Stimulated activated CD4-positive, alpha-beta T cell treated with anti-CD3 and anti-CD28 coated beads, Interleukin-15, amount 100 ng/mL, for 24 hours (primary cell): ENCODE measurements around the gene PVALB.
A peak's percentile ranks its signal among the peaks of the same experiment; 100 is the strongest.

Experiments used
- DNase-seq: peaks from one replicate; pipeline ENCODE4 v3.0.0-alpha.2; 2020

PVALB gene, protein sequence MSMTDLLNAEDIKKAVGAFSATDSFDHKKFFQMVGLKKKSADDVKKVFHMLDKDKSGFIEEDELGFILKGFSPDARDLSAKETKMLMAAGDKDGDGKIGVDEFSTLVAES

DNA sequence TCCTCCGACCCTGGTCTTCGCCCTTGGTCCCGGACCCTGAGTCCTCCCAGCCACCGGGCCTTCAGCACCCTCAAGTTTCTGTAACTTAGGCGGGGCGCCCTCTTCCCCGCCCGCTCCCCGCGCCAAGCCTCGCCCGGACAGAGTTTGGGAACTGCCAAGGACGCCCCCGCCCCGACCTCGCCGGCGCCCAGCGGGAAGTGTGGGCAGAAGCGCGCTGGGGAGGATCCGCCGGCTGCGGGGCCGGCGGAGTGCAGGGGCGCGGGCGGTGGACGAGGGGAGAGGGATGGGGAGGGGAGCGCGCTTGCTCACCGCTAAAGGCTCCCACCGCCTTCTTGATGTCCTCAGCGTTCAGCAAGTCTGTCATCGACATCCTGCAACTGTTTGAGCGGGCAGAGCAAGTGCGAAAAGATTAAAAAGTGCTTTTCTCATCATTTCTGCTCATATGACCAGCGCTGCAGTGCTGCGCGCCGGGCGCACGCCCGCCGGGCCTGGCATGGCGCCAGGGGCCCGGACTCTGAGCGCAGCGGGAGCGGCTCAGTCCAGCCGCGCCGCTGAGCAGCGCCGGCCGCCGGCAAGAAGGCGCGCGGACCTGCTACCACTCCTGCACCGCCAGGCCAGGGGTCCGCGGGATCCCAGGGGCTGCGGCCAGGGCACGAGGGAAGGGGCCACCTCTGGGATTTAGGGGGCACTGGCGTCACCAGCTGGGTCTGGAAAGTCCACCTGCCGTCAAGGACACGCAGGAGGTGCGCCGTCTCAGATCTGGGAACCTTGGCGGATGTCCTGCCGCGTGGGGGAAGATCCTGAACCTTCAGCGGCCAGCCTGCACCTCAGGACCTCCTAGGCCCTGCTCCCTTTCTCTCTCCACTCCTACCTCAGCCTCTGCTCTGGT, at the start of gene PVALB:
TSS of gene PVALB (minus strand) at position 400 of the 889 bp plus-strand sequence. CDS start at position 370, 30 bp downstream.
- peak; percentile 14 for DNase-seq

GRCh38 chr22:36865346-36865745, 48.5 kb upstream of the PVALB start:
- no peak for DNase-seq

GRCh38 chr22:36864454-36865215, 47.8 kb upstream of the PVALB start:
- DNase-seq: no peak

DNA sequence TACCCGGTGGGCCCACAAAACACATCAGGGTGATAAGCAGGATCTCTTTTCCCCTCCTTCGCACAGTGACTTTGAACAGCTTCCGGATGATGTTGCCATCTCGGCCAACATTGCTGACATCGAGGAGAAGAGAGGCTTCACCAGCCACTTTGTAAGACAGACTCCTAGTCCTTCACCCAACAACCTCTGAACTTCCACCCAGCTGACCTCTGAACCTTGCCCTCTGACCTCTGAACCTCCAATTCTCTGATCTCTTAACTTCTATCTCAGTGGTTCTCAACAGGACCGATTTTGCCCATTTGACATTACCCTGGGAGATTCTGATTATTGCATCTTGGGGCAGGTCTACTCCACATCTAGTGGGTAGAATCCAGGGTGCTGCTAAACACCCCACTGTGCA, 47.1 kb upstream of the PVALB start:
- DNase-seq: no peak

DNA sequence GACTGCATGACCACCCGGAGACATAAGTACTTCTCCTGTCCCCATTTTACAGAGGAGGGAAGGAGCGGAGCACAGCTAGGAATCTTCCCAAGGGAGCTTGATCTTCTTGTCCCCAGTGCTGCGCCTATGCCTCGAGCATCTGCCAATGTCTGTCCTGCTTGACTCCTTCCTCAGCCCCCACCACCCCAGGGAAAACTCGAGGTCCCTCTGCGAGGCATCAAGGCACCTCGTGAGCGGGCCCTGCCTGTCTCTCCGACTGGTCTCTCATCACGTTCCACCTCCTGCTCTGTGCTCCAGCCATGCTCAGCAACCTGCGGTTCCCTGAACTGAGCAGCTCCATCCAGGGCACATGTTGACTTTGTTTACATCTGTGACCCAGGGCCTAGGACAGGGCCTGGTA, 46.4 kb upstream of the PVALB start:
- no peak for DNase-seq

- DNase-seq: no peak
These were observed 45.7 kb upstream of the PVALB start for GRCh38 chr22:36862251-36863242.

DNA sequence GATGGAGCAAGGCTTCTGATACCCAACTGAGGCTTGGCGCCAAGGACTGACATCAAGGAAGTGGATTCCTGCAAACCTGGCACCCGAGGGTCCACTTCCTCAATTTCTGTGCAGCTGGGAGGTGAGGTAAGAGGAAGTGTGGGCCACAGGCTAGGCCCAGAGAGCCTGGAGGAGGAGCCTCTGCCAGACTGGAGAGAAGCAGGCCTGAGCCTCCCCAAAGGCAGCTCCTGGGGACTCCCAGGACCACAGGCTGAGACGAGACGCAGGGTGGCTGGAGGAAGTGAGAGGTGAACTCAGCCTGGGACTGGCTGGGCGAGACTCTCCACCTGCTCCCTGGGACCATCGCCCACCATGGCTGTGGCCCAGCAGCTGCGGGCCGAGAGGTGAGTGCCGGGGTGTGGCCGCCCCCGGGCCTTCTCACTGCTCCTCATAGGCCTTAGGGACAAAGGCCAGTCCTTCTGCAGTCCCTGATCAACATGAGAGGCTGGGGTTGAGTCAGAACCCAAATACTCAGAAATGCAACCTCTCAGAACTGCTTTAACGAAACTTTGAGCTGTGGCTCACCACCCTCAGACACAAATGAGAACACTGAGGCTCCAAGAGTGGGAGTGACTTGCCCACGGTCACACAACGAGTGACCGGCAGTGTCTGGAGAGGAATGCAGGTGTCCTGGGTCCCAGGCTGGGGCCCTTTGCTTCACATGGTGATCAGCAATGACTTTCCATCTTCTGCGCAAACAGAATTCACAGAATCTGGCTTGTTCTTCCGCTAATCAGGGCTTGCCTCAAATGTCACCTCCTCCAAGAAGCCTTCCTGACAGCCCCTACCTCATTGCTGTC, 44.2 kb upstream of the PVALB start, which contains the start of gene NCF4:
TSS of gene NCF4 (plus strand) at position 186 of the 839 bp plus-strand sequence. CDS start at position 352, 166 bp downstream.
- peak; percentile 55 for DNase-seq

DNA sequence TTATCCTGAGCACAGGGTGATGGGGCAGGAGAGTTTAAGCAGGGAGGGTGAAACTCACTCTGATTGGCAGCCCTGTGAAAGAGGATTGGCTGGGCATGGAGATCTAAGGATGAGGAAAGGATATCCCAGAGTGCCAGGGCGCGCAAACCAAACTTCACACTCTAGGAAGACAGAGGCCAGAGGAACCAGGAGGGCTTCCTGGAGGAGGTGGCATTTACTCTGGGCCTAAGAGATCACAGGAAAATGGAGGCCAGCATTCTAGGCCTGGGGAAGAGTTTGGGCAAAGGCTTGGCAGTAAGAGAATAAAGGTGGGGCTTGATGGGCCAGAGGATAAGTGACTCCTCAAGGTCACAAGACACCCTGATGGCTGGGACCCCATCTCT, 43.6 kb upstream of the PVALB start:
- DNase-seq: no peak

DNA sequence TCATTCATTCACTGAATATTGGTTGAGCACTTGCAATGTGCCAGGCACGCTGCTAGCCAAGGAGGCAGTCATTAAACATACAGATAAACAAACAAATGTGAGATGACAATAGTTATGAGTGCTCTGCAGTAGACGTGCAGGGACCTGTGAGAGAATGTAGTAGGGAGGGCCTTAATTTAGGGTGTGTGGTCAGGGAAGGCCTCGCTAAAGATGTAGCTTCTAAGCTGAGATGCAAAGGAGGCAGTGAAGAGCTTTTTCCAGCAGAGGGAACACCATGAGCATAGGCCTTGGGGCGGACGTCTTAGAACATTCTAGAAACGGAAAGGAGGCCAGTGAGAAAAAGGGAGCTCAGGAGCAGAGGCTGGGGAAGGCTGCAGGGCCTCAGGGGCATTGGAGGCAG, 43.2 kb upstream of the PVALB start:
- no peak for DNase-seq

DNA sequence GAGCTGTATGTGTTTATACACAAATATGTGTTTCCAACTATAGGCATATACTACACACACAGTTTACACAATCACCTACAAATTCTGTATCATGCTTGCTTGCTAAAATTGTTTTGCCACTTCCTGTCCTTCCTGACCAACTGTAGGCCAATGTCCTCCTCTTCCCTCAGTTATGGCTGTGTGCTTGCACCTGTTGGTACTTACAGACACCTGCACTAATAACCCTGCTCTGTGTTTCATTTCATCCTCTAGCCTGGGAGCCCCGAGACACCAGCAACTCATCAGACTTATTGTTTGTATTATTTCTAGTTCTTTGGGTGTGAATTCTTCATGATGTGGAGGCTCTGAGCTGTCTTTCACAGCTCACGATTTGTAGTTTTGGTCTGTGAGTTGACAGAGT, 42.1 kb upstream of the PVALB start:
- DNase-seq: no peak

DNA sequence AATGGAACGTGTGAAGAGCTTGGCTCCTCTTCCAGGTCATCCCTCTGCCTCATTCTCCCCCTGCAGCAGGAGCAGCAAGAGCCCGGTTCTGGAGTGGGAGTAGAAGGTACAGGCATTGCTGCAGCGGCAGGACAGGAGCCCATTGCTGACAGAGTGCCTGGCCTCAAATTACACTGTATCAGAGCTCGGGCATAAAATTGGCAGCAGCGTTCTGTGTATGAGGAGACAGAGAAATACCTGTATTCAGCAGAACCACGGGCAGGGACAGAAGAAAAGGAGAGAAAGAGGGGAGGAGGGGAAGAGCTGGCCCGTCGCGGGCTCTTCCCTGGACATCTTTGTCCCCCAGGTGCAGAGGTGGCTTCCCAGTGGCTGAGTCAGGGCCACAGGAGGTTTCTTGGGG, 41.3 kb upstream of the PVALB start:
- DNase-seq: no peak

DNA sequence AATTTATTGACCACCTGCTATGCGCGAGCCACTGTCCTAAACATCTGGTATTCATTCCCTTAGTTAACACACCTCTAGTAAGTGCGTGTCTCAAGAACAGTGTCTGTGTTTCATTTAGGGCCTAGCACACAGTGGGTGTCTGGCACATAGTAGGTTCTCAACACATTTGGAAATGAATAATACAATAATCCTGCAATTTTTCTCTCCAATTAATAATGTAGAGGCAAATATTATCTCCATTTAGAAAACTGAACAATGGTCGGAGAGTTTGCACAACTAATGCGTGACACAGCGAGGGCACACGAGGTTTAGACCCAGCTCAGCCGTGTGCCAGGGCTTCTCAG, 39.9 kb upstream of the PVALB start:
- no peak for DNase-seq

GRCh38 chr22:36856121-36856791, 39.4 kb upstream of the PVALB start:
- peak; percentile 95 for DNase-seq

DNA sequence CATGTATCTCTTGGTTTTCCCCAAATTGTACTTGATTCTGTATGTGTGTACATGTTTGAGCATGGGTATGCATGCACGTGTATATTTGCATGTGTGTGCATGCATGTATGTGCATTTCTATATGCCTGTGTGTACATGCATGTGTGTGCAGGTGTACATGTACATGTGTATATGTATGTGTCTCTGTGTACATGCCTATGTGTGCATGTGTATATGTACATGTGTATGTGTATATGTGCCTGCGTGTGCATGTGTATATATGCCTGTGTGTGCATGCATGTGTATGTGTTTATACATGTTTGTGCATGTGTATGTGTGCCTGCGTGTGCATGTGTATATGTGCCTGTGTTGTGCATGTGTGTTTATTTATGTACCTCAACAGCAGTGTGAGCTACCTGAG, 38.6 kb upstream of the PVALB start:
- DNase-seq: no peak

GRCh38 chr22:36853407-36854099, 36.7 kb upstream of the PVALB start:
- peak; percentile 93 for DNase-seq

DNA sequence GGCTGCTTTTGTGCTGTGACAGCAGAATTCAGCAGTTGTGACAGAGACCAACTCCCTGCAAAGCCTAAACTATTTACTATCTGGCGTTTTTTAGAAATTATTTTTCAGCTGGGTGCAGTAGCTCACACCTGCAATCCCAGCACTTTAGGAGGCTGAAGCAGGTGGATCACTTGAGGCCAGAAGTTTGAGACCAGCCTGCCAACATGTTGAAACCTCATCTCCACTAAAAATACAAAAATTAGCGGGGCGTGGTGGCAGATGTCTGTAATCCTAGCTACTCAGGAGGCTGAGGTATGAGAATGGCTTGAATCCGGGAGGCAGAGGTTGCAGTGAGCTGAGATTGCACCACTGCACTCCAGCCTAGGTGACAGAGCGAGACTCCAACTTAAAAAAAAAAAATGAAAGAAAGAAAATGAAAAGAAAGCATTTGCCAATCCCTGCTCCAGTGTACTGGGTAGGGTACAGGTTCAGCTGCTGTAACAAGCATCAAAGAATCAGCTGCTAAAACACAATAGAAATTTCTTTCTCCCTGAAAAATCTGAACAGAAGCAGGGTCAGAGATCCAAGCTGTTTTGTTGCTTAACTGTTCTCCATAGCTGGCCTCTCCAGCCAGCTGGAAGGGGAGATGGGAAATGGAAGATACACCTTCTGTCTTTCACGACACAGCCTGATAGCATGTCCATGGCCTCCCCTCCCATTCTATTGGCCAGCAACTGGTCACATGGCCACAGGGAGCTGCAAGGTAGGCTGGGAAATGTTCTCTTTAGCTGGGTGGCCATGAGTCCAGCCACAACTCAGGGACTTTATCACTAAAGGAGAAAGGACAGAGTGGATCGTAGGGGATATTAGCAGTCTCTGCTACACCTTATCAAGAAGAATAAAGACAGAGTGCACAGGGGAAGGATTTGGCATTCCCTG, 35.5 kb upstream of the PVALB start:
- DNase-seq: no peak

- DNase-seq: no peak
These were observed 33.8 kb upstream of the PVALB start for GRCh38 chr22:36850682-36851081.

DNA sequence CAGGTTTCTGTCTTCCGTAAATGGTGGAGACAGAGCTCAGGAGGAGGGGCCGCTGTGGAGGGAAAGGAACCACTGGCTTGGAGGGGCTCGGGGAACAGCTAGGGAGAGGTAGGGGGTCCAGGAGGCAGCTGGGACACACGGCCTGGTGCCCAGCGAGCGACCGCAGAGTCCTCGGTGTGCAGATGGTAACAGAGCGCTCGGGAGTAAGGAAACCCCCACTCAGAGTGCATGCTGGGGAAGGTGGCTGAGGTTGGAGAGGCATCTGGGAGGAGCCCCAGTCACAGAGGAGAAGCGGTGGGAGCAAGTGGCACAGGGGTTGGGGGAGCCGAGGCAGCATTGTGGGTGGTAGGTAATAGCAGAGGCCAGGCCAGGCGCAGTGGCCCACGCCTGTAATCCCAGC, 33.2 kb upstream of the PVALB start:
- no peak for DNase-seq

- DNase-seq: no peak
These were observed 30.1 kb upstream of the PVALB start for GRCh38 chr22:36846949-36847348.
